SK-N-DZ (cell line): ENCODE results near the gene SH2D1B.

Source experiments
- DNase-seq: peaks from one replicate; pipeline ENCODE4 v3.0.0-alpha.2; 2015; ENCODE audit warnings: low spot score

Gene SH2D1B

GRCh38 chr1:162381941-162382750 lies 29.8 kb downstream of the SH2D1B start:
- no peak for DNase-seq

- no peak for DNase-seq
Measured at GRCh38 chr1:162381383-162381782, 30.6 kb downstream of the SH2D1B start, which contains the start of gene C1orf226. TSS of gene C1orf226 (plus strand) at chr1:162381728. CDS start at chr1:162381902, 174 bp downstream.

- DNase-seq, result no peak
Measured at GRCh38 chr1:162380061-162380846, 31.7 kb downstream of the SH2D1B start.

- DNase-seq, result peak; percentile 25
Measured at GRCh38 chr1:162376691-162377090, 35.2 kb downstream of the SH2D1B start, which contains the start of gene SPATA46. TSS of gene SPATA46 (minus strand) at chr1:162376854. CDS start at chr1:162376790, 64 bp downstream.

GRCh38 chr1:162375463-162375862 lies 36.5 kb downstream of the SH2D1B start:
- no peak for DNase-seq

GRCh38 chr1:162374406-162374805 lies 37.5 kb downstream of the SH2D1B start:
- no peak for DNase-seq

GRCh38 chr1:162373541-162374260 lies 38.2 kb downstream of the SH2D1B start:
- no peak for DNase-seq

- DNase-seq, result no peak
Measured at GRCh38 chr1:162373072-162373427, 38.9 kb downstream of the SH2D1B start.

GRCh38 chr1:162372159-162373071 lies 39.5 kb downstream of the SH2D1B start:
- peak; percentile 41 for DNase-seq

- no peak for DNase-seq
Measured at GRCh38 chr1:162371611-162372010, 40.3 kb downstream of the SH2D1B start.

GRCh38 chr1:162370721-162371120 lies 41.2 kb downstream of the SH2D1B start:
- no peak for DNase-seq

GRCh38 chr1:162370161-162370560 lies 41.8 kb downstream of the SH2D1B start:
- DNase-seq, result no peak

- DNase-seq, result no peak
Measured at GRCh38 chr1:162369571-162369970, 42.4 kb downstream of the SH2D1B start.

GRCh38 chr1:162368451-162368850 lies 43.5 kb downstream of the SH2D1B start:
- no peak for DNase-seq

GRCh38 chr1:162367772-162368171 lies 44.2 kb downstream of the SH2D1B start:
- DNase-seq, result no peak

GRCh38 chr1:162367073-162367472 lies 44.9 kb downstream of the SH2D1B start:
- no peak for DNase-seq

GRCh38 chr1:162366671-162367070 lies 45.3 kb downstream of the SH2D1B start:
- no peak for DNase-seq

- DNase-seq, result no peak
Measured at GRCh38 chr1:162366149-162366548, 45.8 kb downstream of the SH2D1B start.

- DNase-seq, result no peak
Measured at GRCh38 chr1:162365284-162366020, 46.5 kb downstream of the SH2D1B start.

- no peak for DNase-seq
Measured at GRCh38 chr1:162364498-162364897, 47.4 kb downstream of the SH2D1B start.
